GM18909 (cell line): ENCODE measurements around the gene KRT35.

ENCODE experiments used
- ATAC-seq: cut with Tn5 transposase; IDR thresholded peaks from one replicate; pipeline ENCODE4 v1.9.1; 2021; ENCODE audit warnings: mild to moderate bottlenecking; ENCODE audit not compliant: unreplicated experiment, poor library complexity

The KRT35 gene

GRCh38 chr17:41428591-41429291, 52.2 kb downstream of the KRT35 start:
- no peak for ATAC-seq
